GDM1 (cell line): ENCODE results near the gene GRIK4.
A peak's percentile ranks its signal among the peaks of the same experiment; 100 is the strongest.
"Not testable (repeated sequence)": the region's sequence is repeated elsewhere in the genome, so short reads cannot be mapped to it uniquely, and the experiment has no call there.

Experiments
- DNase-seq: peaks from one replicate; lab custom pipeline; 2025; lab: John Stamatoyannopoulos, UW

Gene GRIK4

DNA sequence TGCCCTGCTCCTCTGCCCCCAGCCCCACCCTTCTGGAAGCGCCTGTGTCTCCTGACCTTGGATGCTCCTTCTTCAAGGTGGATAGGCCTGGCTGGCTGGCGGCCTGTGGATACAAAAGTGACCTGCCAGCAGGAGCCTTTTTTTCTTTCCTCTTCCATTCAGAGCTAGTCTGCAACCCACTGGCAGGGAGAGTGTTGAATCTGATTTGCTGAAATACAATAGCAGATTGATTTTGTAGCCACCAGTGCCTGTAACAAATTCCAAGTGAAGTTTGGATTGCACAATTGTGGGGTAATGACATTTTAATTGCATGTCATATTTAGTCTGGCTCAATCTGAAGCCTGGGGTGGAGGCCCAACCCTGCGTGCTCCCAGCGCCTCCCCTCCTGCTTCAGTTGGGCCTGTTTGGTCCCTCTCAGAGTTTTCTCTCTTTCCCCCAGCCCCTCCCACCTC, 97.2 kb downstream of the GRIK4 start:
- DNase-seq, result no peak

DNA sequence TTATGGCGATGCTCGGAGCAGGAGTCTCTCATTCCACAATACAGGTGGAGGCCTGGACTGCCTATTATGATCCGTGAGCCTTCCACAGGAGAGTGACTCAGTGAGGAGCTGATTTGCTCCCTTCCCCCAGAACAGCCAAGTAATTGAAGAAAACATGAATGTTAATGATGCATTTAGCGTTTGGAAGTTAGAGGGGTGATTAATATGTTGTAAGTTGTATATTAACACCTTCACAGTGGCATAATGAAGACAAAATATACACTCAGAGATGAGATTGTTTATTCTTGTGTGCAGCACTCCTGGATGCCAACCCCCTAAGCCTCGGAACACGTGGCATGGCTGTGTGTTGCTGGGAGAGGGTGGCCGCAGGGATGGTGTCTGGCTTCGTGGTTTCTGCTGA, 98.6 kb downstream of the GRIK4 start:
- no peak for DNase-seq

- DNase-seq, result no peak
Measured at GRCh38 chr11:120611581-120611980, 100.0 kb downstream of the GRIK4 start.

DNA sequence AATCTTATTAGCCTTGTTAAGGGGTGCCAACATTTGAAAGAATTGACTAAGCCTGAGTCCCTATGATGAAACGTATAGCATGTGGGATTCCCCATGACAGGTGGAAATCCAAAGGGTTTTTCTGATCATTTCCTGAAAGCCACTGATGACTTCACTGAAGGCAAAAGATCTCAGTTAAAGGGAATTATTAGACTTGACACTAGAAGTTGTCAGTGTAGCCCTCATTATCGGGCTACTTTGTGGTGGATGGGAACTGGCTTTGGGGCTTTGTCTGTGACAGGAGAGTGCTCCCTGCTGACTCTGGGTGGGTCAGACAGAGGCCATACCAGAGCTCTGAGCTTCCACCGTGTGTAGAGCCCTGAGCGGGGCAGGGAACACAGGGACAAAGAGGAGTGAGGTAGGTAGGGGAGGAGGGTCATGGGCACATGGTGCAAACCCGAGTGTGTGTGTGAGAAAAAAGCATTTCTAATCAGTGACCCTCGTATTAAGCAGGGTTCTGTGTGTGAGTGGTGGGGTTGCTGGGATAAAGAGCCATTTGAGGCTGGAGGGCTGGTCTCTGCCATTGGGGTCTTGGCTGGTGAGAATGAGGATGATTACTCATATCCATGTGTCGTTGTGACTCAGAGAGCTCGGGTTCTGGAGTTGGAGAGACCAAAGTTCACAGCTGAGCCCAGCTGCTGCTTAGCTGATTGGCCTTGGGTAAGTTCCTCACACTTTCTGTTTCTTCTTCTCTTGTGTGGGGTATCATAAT, 101.1 kb downstream of the GRIK4 start:
- no peak for DNase-seq

DNA sequence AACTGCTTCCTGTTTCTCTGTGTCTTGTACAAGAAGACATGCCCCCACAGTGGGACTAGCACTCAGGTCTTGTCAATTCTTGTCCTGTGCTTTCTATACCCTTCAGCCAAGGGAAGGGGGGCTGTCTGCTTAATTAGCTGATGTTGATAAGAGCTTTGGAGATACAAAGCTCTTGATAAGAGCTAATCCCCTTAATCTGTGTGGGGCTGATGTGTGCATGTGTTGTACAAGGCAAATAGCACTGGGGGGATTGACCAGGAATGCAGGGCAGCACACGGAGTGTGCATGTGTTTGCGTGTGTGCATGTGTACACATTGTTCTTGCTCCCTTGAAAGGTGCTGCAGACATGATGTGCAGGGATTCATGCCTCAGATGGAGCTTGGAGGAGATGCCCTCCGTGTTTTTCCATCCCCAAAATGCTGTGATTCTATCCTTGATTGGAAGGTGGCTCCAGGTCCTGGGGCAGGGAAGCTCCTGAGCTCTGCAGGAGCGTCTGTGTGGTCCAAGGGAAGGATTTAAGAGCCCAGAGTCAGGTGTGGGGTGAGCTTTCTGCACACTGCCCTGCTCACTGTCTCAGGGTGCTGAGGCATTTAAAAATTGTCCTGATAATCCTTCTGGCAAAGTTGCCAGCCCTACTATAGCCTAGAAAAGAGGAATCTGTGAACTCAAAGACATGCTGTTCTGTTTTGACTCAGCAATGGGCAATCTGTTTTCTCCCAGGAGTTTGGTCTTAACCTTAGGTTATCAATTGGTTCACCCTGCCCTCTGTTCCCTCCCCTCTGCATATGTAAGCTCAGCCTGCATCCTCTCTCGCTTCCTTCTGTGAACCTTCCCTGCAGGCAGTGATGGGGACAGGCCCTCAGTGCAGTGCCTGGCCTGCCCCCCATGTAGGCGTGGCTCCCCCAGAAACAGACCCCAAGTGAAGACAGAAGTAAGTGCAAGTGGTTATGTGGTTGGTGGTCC, 102.0 kb downstream of the GRIK4 start:
- no peak for DNase-seq

GRCh38 chr11:120615391-120615790, 103.8 kb downstream of the GRIK4 start:
- DNase-seq, result no peak

- no peak for DNase-seq
Measured at GRCh38 chr11:120618399-120618798, 106.9 kb downstream of the GRIK4 start.

GRCh38 chr11:120622189-120622875, 110.8 kb downstream of the GRIK4 start:
- DNase-seq, result peak; percentile 3

DNA sequence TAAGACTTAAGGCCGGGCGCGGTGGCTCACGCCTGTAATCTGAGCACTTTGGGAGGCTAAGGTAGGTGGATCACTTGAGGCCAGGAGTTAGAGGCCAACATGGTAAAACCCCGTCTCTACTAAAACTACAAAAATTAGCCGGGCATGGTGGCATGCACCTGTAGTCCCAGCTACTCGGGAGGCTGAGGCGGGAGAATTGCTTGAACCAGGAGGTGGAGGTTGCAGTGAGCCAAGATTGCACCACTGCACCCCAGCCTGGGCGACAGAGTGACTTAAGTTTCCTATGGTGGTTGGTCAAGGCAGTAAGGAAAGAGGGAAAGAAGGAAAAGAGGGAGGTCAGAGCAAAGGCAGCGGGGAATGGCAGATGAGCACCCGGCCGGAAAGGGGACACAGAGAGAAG, 113.4 kb downstream of the GRIK4 start:
- not testable (repeated sequence) for DNase-seq

GRCh38 chr11:120625565-120625964, 114.0 kb downstream of the GRIK4 start:
- DNase-seq, result no peak

DNA sequence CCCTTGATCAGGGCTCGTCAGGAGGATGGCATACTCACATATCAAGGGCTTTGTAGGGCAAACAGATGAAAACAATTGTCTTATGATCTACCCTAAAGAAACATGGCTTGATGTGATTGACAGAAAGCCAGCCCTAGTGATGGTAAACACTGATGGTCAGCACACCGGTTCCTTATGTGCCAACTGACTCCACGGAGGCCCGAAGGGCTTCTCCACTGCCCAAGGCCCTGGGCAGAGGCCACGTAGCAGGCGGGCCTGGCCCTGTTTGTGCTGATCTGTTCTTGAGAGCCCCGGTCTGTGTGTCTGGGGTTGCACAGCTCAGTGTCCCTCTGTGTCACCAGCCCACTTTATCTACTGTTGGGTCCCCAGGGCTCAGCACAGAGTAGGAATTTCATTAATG, 115.2 kb downstream of the GRIK4 start:
- DNase-seq, result no peak

DNA sequence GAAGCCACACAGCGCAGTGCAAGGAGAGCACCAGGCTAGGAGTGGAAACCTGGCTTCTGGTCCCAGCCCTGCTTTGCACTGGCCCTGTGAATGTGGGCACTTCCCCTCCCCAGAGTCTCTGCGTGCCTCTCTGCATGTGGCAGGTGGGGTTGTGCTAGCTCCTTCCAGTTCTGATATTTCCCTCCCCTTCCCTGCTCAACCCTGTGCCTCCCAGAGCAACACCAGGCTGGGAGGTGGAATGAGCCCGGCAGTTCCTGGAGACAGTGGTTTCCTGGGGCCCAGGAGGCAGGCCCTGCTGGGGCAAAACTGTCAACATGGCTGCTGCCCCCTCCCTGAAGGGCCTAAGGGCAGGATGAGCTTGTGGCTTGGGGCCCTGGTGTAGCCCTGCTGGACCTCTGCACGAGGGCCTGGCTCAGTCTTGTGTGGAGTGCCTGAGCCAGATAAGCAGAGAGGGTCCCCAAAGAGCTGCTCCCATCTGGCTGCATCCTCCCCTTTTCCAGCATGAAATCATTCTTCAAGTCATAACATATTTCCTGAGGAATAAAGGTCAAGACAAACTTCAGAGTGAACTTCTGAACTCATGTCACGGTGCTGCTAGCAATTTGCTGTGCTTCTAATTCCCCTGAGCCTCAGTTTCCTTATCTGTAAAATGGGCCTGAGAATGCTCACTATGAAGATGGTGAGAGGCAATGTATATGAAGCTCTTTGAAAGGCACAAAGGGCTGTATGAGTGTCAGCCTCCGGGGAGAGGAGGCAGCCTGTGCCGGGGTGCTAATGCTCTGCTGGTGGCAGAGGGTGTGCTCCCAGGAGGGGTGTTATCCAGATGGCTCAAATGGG, 116.0 kb downstream of the GRIK4 start:
- DNase-seq, result no peak

- no peak for DNase-seq
Measured at GRCh38 chr11:120629407-120630080, 118.0 kb downstream of the GRIK4 start.

DNA sequence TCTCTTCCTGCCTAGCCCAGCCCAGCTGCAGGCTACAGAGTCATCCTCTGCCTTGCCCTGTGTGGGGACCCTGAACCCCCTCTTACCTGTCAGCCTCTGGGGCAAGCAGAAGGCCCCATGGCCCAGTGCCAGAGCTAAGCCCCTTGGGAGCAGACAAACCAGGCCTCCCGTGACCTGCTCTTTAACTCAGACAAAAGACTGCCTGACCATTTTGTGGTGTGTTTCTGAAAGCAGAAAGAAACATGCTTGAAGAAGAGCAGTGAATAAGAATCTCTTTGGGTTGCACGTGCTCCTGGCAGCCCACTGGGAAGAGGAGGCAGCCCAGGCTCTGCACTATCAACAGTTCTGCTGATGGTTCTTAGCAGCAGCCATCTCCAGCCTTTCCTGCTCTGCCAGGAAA, 118.6 kb downstream of the GRIK4 start:
- DNase-seq, result no peak

DNA sequence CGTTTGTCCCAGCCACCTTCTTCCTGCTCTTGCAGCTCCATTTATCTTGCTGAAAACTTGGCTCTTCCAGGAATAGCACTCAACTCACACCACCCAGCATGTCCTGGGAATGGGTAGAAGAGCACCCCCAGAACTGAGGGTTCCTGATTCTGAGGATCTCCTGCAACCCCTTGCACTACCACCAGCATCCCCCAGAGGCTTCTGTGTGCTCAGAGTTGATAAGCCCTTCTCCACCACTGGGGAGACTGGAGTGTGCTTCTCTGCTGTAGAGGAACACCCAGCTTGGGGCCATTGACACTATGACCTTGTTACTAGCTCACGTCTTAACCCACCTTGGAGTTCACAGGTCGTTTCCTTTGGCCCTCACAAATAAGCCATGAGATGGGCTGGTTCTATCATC, 121.0 kb downstream of the GRIK4 start:
- no peak for DNase-seq

- DNase-seq, result no peak
Measured at GRCh38 chr11:120633616-120634393, 122.3 kb downstream of the GRIK4 start.

- no peak for DNase-seq
Measured at GRCh38 chr11:120634706-120635105, 123.2 kb downstream of the GRIK4 start.

- DNase-seq, result no peak
Measured at GRCh38 chr11:120635136-120635810, 123.7 kb downstream of the GRIK4 start.

- DNase-seq, result no peak
Measured at GRCh38 chr11:120637131-120637530, 125.6 kb downstream of the GRIK4 start.
